Jurkat, Clone E6-1 (cell line): Measurements from ENCODE around the gene ASB2. TPM values are rescaled to one million over a fixed set of nuclear protein-coding genes. Genes with fewer than 3 reads are reported as not detected.

Experiments
- DNase-seq: peaks from one replicate; pipeline ENCODE4 v3.0.0-alpha.2; 2011; ENCODE audit warnings: low read depth, low spot score
- H3K4me3 ChIP-seq: 2 replicates; pipeline ENCODE4 v1.5.1; 2011; ENCODE audit warnings: mild to moderate bottlenecking, low read length, control low read depth, moderate library complexity
- polyA plus RNA-seq: library from polyadenylated mRNA; unstranded; fragments of >200 nt; gene quantifications from one replicate; pipeline ENCODE4 v1.2.1, GENCODE V29; 2012; ENCODE audit warnings: missing spikeins; ENCODE audit not compliant: insufficient read length, insufficient read depth

Gene ASB2
- polyA plus RNA-seq, result not detected

- no peak within 1 kb of the TSS for H3K4me3 ChIP-seq
- DNase-seq, result no peak
Measured at GRCh38 chr14:93976477-93977057, at the start of gene ASB2. TSS of gene ASB2 (minus strand) at chr14:93976570. CDS start at chr14:93964539, 12,031 bp downstream.

GRCh38 chr14:94025720-94026119 lies 49.4 kb upstream of the ASB2 start:
- no peak for DNase-seq
- peak overlapping the region; percentile 33 for H3K4me3 ChIP-seq

- H3K4me3 ChIP-seq, result no peak overlapping the region
- DNase-seq, result no peak
Measured at GRCh38 chr14:94024549-94024948, 48.2 kb upstream of the ASB2 start.

- H3K4me3 ChIP-seq, result no peak overlapping the region
- no peak for DNase-seq
Measured at GRCh38 chr14:94022532-94023411, 46.4 kb upstream of the ASB2 start.

- DNase-seq, result no peak
- no peak overlapping the region for H3K4me3 ChIP-seq
Measured at GRCh38 chr14:94021416-94022157, 45.2 kb upstream of the ASB2 start.

GRCh38 chr14:94021001-94021400 lies 44.6 kb upstream of the ASB2 start:
- DNase-seq, result no peak
- H3K4me3 ChIP-seq, result no peak overlapping the region

- no peak overlapping the region for H3K4me3 ChIP-seq
- DNase-seq, result no peak
Measured at GRCh38 chr14:94020267-94020666, 43.9 kb upstream of the ASB2 start.

- no peak for DNase-seq
- H3K4me3 ChIP-seq, result no peak overlapping the region
Measured at GRCh38 chr14:94019329-94019728, 43.0 kb upstream of the ASB2 start.

- no peak for DNase-seq
- H3K4me3 ChIP-seq, result no peak overlapping the region
Measured at GRCh38 chr14:94018308-94018707, 41.9 kb upstream of the ASB2 start.

GRCh38 chr14:94016446-94016976 lies 40.1 kb upstream of the ASB2 start:
- no peak for DNase-seq

GRCh38 chr14:94015223-94015622 lies 38.9 kb upstream of the ASB2 start:
- no peak for DNase-seq
- no peak overlapping the region for H3K4me3 ChIP-seq

More at GRCh38 chr14:94016446-94016976, 40.1 kb upstream of the ASB2 start:
- H3K4me3 ChIP-seq, result no peak overlapping the region

- no peak overlapping the region for H3K4me3 ChIP-seq
- DNase-seq, result no peak
Measured at GRCh38 chr14:94014382-94014781, 38.0 kb upstream of the ASB2 start.

GRCh38 chr14:94011795-94012194 lies 35.4 kb upstream of the ASB2 start:
- no peak overlapping the region for H3K4me3 ChIP-seq
- peak; percentile 41 for DNase-seq

- no peak for DNase-seq
Measured at GRCh38 chr14:94010625-94011024, 34.3 kb upstream of the ASB2 start.

GRCh38 chr14:94009767-94010166 lies 33.4 kb upstream of the ASB2 start:
- DNase-seq, result no peak
- no peak overlapping the region for H3K4me3 ChIP-seq

More at GRCh38 chr14:94010625-94011024, 34.3 kb upstream of the ASB2 start:
- no peak overlapping the region for H3K4me3 ChIP-seq

GRCh38 chr14:94008234-94008633 lies 31.9 kb upstream of the ASB2 start:
- DNase-seq, result no peak
- H3K4me3 ChIP-seq, result no peak overlapping the region

GRCh38 chr14:94005324-94006073 lies 29.1 kb upstream of the ASB2 start:
- no peak for DNase-seq

GRCh38 chr14:94004015-94004414 lies 27.6 kb upstream of the ASB2 start:
- H3K4me3 ChIP-seq, result no peak overlapping the region
- no peak for DNase-seq

More at GRCh38 chr14:94005324-94006073, 29.1 kb upstream of the ASB2 start:
- H3K4me3 ChIP-seq, result no peak overlapping the region

- DNase-seq, result no peak
- no peak overlapping the region for H3K4me3 ChIP-seq
Measured at GRCh38 chr14:94003397-94003796, 27.0 kb upstream of the ASB2 start.
